GM15510 (cell line): ENCODE results near the gene SIGLEC14.
"Not testable (repeated sequence)": the region's sequence is repeated elsewhere in the genome, so short reads cannot be mapped to it uniquely, and the experiment has no call there.

ENCODE experiments used
- POLR2A ChIP-seq: IDR thresholded peaks from 3 replicates; pipeline ENCODE4 v1.6.1; 2011; ENCODE audit warnings: borderline replicate concordance; ENCODE audit not compliant: insufficient read length; ENCODE audit errors: extremely low read depth

SIGLEC14 gene, protein sequence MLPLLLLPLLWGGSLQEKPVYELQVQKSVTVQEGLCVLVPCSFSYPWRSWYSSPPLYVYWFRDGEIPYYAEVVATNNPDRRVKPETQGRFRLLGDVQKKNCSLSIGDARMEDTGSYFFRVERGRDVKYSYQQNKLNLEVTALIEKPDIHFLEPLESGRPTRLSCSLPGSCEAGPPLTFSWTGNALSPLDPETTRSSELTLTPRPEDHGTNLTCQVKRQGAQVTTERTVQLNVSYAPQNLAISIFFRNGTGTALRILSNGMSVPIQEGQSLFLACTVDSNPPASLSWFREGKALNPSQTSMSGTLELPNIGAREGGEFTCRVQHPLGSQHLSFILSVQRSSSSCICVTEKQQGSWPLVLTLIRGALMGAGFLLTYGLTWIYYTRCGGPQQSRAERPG

DNA sequence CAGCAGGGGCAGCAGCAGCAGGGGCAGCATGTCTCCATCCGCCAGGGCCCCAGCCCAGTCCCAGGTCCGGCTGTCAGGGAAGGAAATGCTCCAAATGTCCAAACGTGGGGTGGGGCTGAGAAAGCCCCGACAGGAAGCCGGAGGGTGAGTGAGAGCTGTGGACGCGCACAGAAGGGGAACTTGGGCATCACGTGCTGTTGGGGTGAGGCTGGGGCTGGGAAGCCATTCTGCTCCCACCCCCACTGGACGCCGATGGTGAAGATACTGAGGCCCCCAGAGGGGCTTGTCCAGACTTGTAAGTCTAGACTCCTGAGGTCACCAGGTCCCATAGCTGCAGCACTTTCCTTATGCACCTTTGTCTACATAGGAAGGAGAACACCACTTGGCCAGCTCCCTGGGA is at the start of gene SIGLEC14:
Gene SIGLEC14, minus strand, starts transcription at position 96 of the 400 bp plus-strand sequence. Its CDS starts 66 bp downstream, at position 30.
- TF ChIP-seq POLR2A: not testable (repeated sequence)

DNA sequence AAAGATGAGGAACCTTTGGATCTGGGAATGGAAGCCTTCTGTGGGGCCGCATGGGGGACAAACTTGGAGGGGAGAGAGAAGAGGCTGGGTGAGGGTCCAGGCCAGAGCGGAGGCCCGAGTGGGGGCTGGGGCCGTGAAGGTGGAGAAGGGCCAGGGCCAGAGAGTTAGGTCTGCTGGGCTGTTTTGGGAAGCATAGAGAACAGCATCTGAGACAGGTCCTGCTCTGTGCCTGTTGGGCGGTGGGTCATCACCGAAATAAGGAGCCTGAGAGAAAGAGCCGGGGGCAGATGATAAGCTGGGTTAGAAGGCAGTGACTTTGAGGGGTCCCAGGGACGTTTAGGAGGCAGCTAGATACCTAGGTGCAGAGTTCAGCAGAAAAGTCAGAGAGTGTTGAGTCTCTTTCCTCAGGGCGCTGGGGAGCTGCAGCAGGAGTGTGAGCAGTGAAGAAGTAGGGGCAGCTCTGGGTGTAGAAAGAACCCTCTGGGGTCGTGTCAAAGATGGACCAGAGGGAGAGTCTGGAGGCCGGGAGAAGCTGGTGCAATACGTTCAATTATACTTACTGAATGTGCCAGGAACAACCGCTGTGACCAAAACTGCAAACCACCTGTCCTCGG is 49.2 kb upstream of the SIGLEC14 start:
- no peak for TF ChIP-seq POLR2A

DNA sequence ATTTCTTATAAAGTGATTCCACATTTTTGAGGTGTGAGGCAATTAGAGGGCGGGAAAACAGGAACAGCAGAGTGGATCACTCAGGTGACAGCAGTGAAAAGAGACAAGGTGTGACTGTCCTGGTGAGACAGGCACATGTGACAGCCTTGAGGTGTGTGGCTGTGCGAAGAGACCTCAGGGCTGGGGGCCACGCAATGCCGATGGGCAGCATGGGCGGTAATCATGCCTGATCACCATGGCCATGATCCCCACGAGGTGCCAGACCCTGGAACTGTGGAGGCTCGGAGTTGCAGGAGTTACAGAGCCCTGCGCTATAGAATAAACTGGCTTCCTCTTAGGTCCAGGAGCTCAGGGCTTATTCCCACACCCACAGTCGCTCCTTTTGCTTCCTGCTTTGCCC is 48.5 kb upstream of the SIGLEC14 start:
- TF ChIP-seq POLR2A: no peak

DNA sequence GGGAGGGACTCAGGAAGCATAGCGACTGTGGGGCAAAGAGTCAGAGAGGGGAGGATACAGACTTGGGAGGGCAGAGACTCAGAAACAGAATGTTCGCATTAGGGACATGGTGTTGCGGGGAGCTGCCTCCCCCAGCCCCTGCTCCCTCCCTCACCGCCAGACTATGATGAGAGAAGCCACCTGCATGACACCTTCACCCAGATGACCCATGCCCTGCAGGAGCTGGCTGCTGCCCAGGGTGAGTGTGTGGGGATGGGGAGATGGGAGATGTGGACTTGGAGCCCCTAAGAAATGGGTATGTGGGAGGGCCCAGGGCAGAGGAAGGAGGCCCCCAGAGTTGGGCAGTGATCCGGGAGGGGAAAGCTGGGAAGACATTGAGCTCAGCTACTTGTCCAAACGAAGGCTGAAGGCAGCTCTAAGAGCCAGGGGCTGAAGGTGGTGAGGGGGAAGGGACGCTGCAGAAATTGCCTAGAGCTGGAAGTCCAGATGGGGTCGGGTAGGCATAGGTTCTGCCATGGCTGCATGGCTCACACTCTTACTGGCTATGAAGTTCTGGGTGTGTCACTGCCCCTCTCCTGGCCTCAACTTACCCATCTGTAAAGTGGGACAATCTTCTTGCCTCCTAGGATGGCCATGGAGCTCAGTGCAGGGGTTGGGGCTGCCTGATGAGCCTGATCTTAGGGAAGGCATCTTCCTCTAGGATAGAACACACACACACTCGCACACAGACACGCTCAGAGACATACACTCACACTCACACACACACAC is 47.9 kb upstream of the SIGLEC14 start:
- no peak for TF ChIP-seq POLR2A

DNA sequence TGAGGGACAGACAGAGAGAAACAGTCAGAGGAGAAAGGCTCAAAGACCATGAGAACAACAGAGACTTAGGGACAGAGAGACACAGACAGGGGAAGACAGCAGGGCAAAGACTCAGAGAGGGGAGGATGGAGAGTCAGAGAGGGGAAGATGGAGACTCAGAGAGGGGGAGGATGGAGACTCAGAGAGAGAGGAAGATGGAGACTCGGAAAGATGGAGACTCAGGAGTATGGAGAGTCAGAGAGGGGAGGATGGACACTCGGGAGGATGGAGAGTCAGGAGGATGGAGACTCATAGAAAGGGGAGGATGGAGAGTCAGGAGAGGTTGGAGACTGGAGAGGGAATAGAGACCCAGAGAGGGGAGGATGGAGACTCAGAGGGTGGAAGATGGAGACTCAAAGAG is 47.2 kb upstream of the SIGLEC14 start:
- no peak for TF ChIP-seq POLR2A

DNA sequence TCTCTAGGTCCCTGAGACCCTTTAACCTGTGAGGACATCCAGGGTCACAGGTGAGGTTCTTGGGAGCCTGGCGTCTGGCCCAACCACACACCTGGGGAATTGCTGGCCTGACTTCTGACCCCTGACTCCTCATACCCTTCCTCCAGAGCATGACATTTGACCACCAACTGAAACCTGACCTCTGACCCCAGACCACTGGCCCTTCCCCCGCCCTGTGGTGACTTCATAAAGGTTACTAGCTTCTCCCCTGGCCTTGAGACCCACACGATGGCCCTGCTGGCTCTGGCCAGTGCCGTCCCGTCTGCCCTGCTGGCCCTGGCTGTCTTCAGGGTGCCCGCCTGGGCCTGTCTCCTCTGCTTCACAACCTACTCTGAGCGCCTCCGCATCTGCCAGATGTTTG is 46.6 kb upstream of the SIGLEC14 start, which contains the start of gene SPACA6:
Gene SPACA6, plus strand, starts transcription at position 71 of the 400 bp plus-strand sequence. Its CDS starts 197 bp downstream, at position 268.
- TF ChIP-seq POLR2A: no peak

DNA sequence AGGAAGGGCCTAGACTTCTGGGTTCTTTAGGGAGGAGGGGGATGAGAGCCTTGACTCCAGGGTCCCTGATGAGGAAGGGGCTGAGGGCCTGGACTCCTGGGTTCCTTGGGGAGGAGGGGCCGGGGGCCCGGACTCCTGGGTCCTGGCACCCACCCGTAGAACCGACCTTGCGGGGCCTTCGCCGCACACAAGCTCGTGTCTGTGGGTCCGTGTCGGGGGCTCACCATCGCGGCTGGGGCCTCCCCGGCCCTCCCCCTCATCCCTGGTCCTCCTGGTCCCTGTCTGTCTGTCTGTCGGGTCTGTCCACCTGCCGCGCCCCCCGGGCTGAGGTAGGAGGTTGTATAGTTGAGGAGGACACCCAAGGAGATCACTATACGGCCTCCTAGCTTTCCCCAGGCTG is 45.8 kb upstream of the SIGLEC14 start:
- TF ChIP-seq POLR2A: no peak

DNA sequence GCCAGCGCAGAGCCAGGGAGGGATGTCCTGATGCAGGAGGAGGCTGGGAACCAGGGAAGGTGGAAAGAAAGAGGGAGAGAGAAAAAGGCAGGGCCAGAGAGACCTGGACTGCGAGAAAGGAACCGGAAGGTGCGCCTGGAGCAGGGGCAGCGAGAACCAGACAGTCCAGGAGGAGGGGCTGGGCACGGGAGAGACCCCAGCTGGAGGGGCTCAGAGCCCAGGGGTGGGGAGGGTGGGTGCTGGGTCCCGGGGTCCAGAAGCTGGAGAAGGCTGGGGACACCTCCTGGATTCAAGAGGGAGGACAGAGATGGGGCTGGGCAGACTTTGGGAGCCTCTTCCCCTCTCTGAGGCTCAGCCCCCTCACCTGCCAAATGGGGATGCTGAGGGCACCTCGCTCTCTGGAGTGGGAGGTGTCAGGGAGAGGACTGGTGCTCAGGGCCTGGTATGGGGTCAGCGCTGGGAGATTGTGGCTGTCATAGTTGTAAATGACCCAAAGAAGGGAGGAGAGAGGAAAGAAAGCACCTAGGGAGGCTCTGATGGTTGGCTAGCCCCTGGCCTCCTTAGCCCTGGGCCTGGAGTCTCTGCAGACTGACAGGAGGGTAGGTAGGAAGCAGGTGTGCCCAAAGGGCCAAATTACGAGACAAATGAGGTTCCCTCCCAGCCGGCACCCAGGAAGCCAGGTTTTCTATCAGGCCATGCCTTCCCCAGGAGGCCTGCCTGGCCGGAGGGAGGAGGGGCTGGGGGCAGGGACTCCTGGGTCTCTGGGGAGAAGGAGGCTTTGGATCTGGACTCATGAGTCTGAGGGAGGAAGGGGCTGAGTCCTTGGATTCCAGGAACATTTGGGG is 45.2 kb upstream of the SIGLEC14 start:
- no peak for TF ChIP-seq POLR2A

DNA sequence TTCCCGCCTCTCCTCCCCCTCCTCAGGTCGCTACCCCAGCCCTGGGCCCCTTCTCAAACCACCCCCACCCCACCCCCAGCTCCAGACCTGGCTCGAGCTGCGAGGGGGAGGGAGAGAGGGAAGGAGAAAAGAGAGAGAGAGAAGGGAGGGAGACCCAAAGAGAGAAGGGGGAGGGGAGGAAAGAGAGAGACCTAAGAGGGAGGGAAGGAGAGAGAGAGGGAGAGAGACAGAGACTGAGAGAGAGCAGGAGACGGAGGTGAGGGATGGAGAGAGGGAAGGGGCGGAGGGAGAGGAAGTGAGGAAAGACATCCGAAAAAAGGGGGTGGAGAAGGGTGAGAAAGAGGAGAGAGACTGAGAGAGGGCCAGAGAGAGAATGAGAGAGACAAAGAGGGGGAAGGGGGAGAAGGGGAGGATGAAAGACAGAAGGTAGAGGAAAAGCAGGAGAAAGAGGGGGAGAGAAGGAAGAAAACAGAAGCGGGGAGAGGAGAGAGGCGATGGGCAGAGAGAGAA is 44.5 kb upstream of the SIGLEC14 start:
- no peak for TF ChIP-seq POLR2A

DNA sequence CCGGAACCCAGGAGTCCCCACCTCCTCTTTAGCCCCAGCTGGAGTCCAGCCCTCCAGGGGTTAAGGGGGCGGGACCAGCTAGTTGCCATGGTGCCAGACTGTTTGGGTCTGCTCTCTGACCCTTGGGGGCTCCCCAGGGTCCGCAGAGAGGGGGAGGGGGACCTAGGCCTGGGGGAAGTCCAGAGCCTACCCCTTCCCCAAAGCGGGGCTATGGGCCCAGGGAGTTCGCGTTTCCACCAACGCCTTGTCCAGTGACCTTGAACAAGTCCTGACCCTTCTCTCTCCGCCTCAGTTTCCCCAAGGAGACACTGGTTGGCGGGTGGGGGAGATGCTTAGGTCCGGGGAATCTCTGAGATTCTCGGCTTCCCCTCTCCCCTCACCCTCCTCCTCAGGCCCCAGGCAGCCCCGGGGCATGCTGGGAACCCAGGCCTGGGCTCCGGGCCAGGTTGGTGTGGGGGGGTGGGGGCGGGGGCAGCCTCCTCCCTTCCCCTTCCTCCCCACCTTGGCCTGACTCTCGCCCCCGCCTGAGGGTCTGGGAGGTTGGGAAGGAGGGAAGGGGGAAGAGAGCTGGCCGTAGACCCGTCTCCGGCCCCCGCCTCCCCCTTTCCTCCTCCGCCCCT is 43.9 kb upstream of the SIGLEC14 start:
- TF ChIP-seq POLR2A: no peak

DNA sequence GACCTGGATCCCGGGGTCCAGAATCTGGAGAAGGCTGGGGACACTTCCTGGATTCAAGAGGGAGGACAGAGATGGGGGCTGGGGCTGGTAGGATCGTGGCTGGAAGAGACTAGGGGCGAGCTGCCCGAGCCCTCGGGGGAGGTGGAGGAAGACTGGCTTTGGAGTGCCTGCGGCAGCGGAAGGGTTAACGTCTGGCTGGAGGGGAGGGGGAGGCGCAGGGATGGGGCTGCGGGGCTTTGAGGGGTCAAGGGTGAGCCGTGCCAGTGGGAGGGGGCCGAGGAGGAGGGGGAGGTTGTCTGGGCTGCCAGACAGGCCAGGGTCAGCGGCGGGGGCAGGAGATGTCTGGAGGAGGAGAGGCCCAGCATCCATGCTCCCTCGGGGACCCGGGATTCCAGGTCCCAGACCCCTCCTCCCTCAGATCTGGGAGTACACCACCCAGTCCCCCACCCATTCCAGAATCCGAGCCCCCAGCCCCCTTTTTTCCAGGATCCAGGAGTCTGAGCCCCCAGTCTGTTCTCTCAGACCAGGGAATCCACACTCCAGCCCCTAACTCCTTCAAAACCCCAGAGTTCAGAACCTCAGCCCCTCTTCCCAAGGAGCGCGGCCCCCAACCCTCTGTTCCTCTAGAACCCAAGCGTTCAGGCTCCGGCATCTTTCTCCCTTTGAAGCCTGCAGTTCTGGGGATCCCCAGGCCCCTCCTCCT is 43.3 kb upstream of the SIGLEC14 start:
- TF ChIP-seq POLR2A: no peak

DNA sequence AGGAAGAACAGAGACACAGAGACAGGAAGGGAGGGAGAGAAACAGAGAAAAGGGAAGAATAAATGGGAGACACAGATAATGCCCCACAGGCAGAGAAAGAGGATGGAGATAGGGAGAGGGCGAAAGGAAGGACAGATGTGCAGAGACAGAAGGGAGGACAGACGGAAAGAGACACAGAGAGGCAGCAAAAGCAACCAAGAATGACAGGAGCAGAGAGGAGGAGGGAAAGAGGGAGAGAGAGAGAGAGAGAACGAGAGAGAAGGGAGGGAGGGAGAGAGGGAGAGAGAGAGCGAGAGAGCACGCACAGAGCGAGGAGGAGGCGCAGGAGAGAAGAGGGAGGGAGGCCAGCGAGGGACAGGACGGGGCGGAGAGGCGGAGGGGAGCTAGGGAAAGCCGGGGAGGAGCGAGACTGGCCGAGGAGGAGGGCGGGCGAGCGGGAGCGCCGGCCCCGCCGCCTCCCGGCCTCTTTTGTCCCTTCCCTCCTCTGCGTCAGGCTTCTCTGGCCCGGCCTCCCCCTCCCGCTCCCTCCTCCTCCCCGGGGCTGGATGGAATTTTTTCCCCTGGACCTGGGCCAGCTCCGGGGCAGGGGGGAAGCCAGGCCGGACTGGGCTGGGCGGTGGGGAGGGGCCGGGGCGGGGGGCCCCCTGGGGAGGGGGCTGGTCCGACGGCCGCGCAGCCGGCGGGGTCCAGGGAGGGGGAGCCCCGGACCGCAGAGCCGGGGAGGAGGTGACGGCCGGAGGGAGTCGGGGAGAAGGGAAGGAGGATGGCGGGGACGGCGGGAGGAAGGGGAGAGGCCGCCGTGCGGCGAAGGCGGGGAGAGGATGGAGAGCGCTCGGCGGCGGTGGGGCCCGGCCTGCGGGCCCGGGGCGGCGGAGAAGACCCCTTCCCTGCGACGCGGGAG is 42.3 kb upstream of the SIGLEC14 start:
- TF ChIP-seq POLR2A: no peak
